Measurements from ENCODE around the gene SH3D21. TPM values are rescaled to one million over a fixed set of nuclear protein-coding genes. Genes with fewer than 3 reads are reported as not detected.

The SH3D21 gene
- total and polyA plus RNA-seq, 2 of the 8 experiments (the other 6 are each of a cell fraction or from before 2014, with no cell fraction given) = 3.4 to 8.6 TPM

DNA sequence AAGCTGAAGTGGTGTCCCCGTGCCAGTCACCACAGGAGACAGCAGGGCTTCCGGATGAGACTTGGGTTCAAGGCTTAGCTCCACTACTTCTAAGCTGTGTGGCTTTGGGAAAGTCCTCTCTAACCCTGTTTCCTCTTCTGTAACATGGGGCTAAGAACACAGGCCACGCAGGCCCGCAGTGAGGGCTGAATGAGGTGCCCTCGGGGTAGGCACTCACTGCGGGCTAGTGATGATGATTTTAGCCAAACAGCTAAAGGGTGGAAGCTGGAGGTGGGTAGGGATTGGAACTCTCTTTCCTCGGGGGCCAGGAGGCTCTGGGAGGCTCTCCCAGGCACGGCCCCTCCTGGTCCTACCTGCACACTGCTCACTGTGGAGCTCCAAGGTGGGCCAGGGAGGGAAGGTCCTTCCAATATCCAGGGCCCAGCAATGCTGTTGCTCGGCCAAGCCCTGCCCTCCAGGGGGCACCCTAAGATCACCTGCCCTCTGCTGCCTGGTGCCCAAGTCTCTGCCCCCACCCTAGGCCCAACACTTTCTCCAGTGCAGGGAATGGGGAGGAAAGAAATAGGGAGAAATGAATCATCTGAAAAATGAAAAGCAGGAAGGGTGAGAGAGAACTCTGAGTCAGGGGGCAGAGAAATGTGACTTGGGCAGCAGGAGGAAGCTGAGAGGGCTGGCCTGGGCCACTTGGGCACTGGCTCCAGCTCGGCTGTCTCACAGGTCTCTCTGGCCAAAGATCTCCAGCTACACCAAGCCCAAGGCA, 36.4 kb downstream of the SH3D21 start:
- Histone ChIP-seq H2AFZ (ENCODE audit: low read length) (no peak overlapping the region), H3K27ac (ENCODE audit: low read depth, low read length) (no peak overlapping the region), H2BK12ac (ENCODE audit: low read depth, low read length) (no peak overlapping the region), H3K14ac (ENCODE audit: insufficient read length) (no peak overlapping the region), H3K27me3 (replicated peaks in 1 of 4; ENCODE audit: control insufficient read depth in 3 of 4, extremely low read depth in 1 of 4, insufficient read depth in 3 of 4, low read length in 3 of 4) (no peaks in the 10 kb centered on the region; a peak in 1 of 7 replicates), H3K23ac (ENCODE audit: insufficient read length) (no peak overlapping the region), H3K4ac (replicated peaks; ENCODE audit: insufficient read length, low read depth, low read length) (no peak overlapping the region), H3K4me1 (replicated peaks in 1 of 4; ENCODE audit: control insufficient read depth in 3 of 4, insufficient read depth in 4 of 4, low read length in 3 of 4) (no peaks in the 10 kb centered on the region; a peak in 1 of 7 replicates), H3K79me2 (ENCODE audit: control insufficient read depth in 1 of 2, insufficient read depth in 2 of 2, low read length in 2 of 2) (no peaks in the 10 kb centered on the region), H3K79me1 (ENCODE audit: low read depth, low read length) (no peaks in the 10 kb centered on the region), H2BK15ac (ENCODE audit: low read length) (no peak overlapping the region), H2AK5ac (ENCODE audit: low read depth, low read length) (no peak overlapping the region), H2BK120ac (replicated peaks; ENCODE audit: low read depth, low read length) (no peak overlapping the region), H3K23me2 (ENCODE audit: low read depth, low read length) (no peaks in the 10 kb centered on the region), H2BK5ac (ENCODE audit: low read depth, low read length) (no peak overlapping the region), H3K4me2 (ENCODE audit: insufficient read depth in 1 of 2, low read depth in 2 of 2, low read length in 2 of 2) (no peak overlapping the region), H4K91ac (replicated peaks; ENCODE audit: insufficient read length, low read length) (no peak overlapping the region), H3K18ac (ENCODE audit: extremely low read depth, low read length) (no peak overlapping the region), H3K9ac (replicated peaks in 1 of 4; ENCODE audit: extremely low read depth in 1 of 4, low read depth in 3 of 4, low read length in 3 of 4) (no peak overlapping the region), H3K4me3 (ENCODE audit: extremely low read depth in 1 of 4, insufficient read depth in 2 of 4, low read depth in 3 of 4, low read length in 4 of 4) (no peak overlapping the region), H2BK20ac (ENCODE audit: low read length) (no peak overlapping the region), H3K9me3 (ENCODE audit: insufficient read depth in 2 of 2, low read depth in 1 of 2, low read length in 1 of 2) (no peaks in the 10 kb centered on the region), H3K36me3 (ENCODE audit: control insufficient read depth in 2 of 4, insufficient read depth in 4 of 4, low read length in 3 of 4) (peaks cover 0 to 17% (median 4%) of the 10 kb centered on the region in 4 experiments; a peak in 5 of 8 replicates), H4K5ac (ENCODE audit: insufficient read length, low read depth, low read length) (no peak overlapping the region), H3K56ac (replicated peaks; ENCODE audit: insufficient read length, low read depth, low read length) (no peak overlapping the region), H4K20me1 (replicated peaks in 1 of 2; ENCODE audit: control insufficient read depth in 1 of 2, insufficient read depth in 2 of 2, low read length in 2 of 2) (peaks cover 3 to 4% of the 10 kb centered on the region in 2 experiments), H4K8ac (ENCODE audit: extremely low read depth, insufficient read depth, low read length) (no peak overlapping the region)
- DNase-seq (ENCODE audit: low read depth in 1 of 2, low spot score in 2 of 2) (peak in 1 of 2 experiments; percentile 79), FAIRE-seq (no peak)
- POLR2A ChIA-PET (ENCODE audit: partially characterized antibody) = interaction anchor here (0.7 to 4.9 kb wide), 9 partner anchors 10 to 56 kb away, joined by 3 to 37 read pairs (median 4); partner anchors contain the start of genes EVA1B, LSM10 and SH3D21
- 88% methylated on average over 10 of the region's 10 CpGs; no CpG with 5 or more reads in 1 of the 2 experiments for WGBS, 2 experiments (ENCODE audit: extremely low coverage in 1 of 2, insufficient coverage in 1 of 2, insufficient read length in 1 of 2, insufficient replicate concordance in 2 of 2, low coverage in 1 of 2, low lambda C conversion rate in 2 of 2, missing lambda C conversion rate in 1 of 2)
- CTCF ChIA-PET (ENCODE audit: partially characterized antibody) = interaction anchor here (0.6 to 10.0 kb wide), 41 partner anchors 9 to 255 kb away, joined by 3 to 150 read pairs (median 4); partner anchors contain the start of genes EVA1B, SH3D21 and THRAP3
- no peak for TF ChIP-seq ZNF274 (IDR thresholded peaks at IDR 0.05; ENCODE audit: borderline replicate concordance, extremely low read depth, low read length)
- TF ChIP-seq, protein P1, sequence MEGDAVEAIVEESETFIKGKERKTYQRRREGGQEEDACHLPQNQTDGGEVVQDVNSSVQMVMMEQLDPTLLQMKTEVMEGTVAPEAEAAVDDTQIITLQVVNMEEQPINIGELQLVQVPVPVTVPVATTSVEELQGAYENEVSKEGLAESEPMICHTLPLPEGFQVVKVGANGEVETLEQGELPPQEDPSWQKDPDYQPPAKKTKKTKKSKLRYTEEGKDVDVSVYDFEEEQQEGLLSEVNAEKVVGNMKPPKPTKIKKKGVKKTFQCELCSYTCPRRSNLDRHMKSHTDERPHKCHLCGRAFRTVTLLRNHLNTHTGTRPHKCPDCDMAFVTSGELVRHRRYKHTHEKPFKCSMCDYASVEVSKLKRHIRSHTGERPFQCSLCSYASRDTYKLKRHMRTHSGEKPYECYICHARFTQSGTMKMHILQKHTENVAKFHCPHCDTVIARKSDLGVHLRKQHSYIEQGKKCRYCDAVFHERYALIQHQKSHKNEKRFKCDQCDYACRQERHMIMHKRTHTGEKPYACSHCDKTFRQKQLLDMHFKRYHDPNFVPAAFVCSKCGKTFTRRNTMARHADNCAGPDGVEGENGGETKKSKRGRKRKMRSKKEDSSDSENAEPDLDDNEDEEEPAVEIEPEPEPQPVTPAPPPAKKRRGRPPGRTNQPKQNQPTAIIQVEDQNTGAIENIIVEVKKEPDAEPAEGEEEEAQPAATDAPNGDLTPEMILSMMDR (IDR thresholded peaks at IDR 0.05; ENCODE audit: control extremely low read depth in 1 of 3, insufficient read depth in 1 of 3, low read depth in 1 of 3, low read length in 3 of 3) = peak; percentile 80 to 94 (median 85)
- TF ChIP-seq, protein P2, sequence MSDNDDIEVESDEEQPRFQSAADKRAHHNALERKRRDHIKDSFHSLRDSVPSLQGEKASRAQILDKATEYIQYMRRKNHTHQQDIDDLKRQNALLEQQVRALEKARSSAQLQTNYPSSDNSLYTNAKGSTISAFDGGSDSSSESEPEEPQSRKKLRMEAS (IDR thresholded peaks at IDR 0.05) = no peak
- no peak for TF ChIP-seq SP4 (IDR thresholded peaks at IDR 0.05; ENCODE audit: low read length)
- no peak for TF ChIP-seq CBX8 (IDR thresholded peaks at IDR 0.05; ENCODE audit: borderline replicate concordance, low read depth, low read length)
- TF ChIP-seq TEAD4 (IDR thresholded peaks at IDR 0.05; ENCODE audit: low read depth, low read length) = no peak
- no peak for TF ChIP-seq JUN (IDR thresholded peaks at IDR 0.05; ENCODE audit: low read depth, low read length)
- peak; percentile 86 to 90 for TF ChIP-seq RAD21 (IDR thresholded peaks at IDR 0.05 in 1 of 2, conservative IDR thresholded peaks at IDR 0.05 in 1 of 2; ENCODE audit: low read depth in 2 of 2, low read length in 2 of 2)
- no peak for TF ChIP-seq RBBP5 (IDR thresholded peaks at IDR 0.05; ENCODE audit: borderline replicate concordance, low read depth, low read length)
